Measurements from ENCODE around the gene OSTN.

The OSTN gene

DNA sequence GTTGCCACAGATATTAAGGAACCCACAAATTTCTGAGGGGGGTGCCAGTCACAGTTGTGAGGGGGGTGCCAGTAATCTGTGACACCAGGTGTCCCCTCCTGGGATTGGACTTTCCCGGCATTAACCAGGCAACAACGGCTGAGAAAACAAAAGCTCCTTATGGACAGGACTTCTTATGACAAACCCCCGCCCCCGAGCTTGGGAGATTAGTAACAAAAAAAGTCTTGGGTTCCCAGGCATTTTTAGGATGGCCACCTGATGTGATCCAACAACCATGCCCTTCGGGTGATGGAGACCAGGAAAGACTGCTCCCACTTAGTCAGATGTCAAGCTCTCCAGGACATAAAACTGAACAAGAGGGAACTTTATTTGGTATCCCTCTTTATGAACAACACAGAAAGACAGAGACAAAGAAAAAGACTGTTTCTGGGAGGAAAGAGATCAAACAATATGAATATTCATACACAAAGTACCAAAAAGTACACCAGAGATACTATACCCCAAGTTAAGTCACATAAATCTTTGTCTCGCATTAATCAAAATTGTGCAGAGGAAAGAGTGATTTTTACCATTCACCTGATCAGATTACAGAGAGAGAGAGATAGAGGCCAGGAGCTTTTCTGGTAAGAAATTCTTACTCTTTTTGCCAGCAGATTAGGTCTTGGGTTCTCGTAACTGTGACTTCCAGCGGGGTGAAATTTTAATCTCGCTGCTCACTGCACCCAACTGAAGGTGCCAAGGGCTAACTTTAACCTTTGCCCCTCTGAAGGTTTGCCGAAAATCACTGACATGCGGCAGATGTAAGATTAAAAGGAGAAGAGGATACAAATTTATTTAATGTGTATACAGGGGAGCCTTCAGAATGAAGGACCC lies 61.6 kb downstream of the OSTN start:
- WGBS (ENCODE audit: extremely low coverage, insufficient coverage, low lambda C conversion rate) = no CpG with 5 or more reads among the region's 11 CpGs
- no peak overlapping the region for H2BK120ac ChIP-seq (ENCODE audit: low read depth, low read length)
- H4K8ac ChIP-seq (ENCODE audit: low read depth, low read length) = no peak overlapping the region
- H3K36me3 ChIP-seq (ENCODE audit: control insufficient read depth, insufficient read depth, low read length) = no peaks in the 10 kb centered on the region
- DNase-seq = no peak
- no peak overlapping the region for H3K56ac ChIP-seq (ENCODE audit: low read length)
- no peaks in the 10 kb centered on the region for H3K79me2 ChIP-seq (ENCODE audit: control insufficient read depth, insufficient read depth, low read length)
- H3K4me3 ChIP-seq (ENCODE audit: low read length) = no peak overlapping the region
- peak overlapping the region; percentile 8 for H3K18ac ChIP-seq (ENCODE audit: low read length)
- H4K5ac ChIP-seq (ENCODE audit: low read length) = no peak overlapping the region
- H3K27me3 ChIP-seq (ENCODE audit: insufficient read depth, low read length, poor library complexity) = no peaks in the 10 kb centered on the region
- H3K9ac ChIP-seq (ENCODE audit: low read length) = no peak overlapping the region
- no peaks in the 10 kb centered on the region for H3K4me1 ChIP-seq (ENCODE audit: control insufficient read depth, low read depth, low read length)
- no peak overlapping the region for H2AK5ac ChIP-seq (ENCODE audit: low read length)
- H2BK5ac ChIP-seq (ENCODE audit: low read length) = no peak overlapping the region
- no peak overlapping the region for H2BK15ac ChIP-seq (replicated peaks; ENCODE audit: low read depth)
- H3K4ac ChIP-seq (ENCODE audit: low read depth, low read length) = peak overlapping the region; percentile 55
- no peak overlapping the region for H3K27ac ChIP-seq (ENCODE audit: low read depth, low read length)
- H3K79me1 ChIP-seq (ENCODE audit: low read length) = no peaks in the 10 kb centered on the region
- H3K23ac ChIP-seq (ENCODE audit: low read length) = no peak overlapping the region
- no peak overlapping the region for H3K4me2 ChIP-seq (ENCODE audit: low read length)

DNA sequence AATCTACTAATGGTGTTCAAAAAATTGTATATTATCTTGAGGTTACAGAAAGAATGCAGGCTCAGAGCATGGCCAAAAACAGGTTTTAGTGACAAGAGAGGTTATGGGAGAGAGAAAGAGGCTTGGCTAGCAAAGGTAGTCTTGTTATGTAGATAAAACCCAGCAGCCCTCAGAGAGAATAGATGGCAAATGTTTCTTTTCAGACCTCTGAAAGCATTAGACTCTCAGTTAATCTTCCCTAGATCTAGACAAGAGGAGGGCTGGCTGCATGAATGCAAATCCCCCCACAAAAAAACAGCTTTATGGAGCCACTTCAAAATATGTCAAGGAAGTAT lies 62.2 kb downstream of the OSTN start:
- Histone ChIP-seq H4K8ac (ENCODE audit: low read depth, low read length) (no peak overlapping the region), H3K79me1 (ENCODE audit: low read length) (no peaks in the 10 kb centered on the region), H3K36me3 (ENCODE audit: control insufficient read depth, insufficient read depth, low read length) (no peaks in the 10 kb centered on the region), H2BK15ac (replicated peaks; ENCODE audit: low read depth) (no peak overlapping the region), H2AK5ac (ENCODE audit: low read length) (no peak overlapping the region), H4K5ac (ENCODE audit: low read length) (no peak overlapping the region), H3K9ac (ENCODE audit: low read length) (no peak overlapping the region), H3K4me1 (ENCODE audit: control insufficient read depth, low read depth, low read length) (no peaks in the 10 kb centered on the region), H3K18ac (ENCODE audit: low read length) (no peak overlapping the region), H3K27ac (ENCODE audit: low read depth, low read length) (no peak overlapping the region), H3K4me2 (ENCODE audit: low read length) (no peak overlapping the region), H2BK120ac (ENCODE audit: low read depth, low read length) (no peak overlapping the region), H3K4me3 (ENCODE audit: low read length) (no peak overlapping the region), H3K23ac (ENCODE audit: low read length) (no peak overlapping the region), H2BK5ac (ENCODE audit: low read length) (no peak overlapping the region), H3K56ac (ENCODE audit: low read length) (no peak overlapping the region), H3K4ac (ENCODE audit: low read depth, low read length) (no peak overlapping the region), H3K27me3 (ENCODE audit: insufficient read depth, low read length, poor library complexity) (no peaks in the 10 kb centered on the region), H3K79me2 (ENCODE audit: control insufficient read depth, insufficient read depth, low read length) (no peaks in the 10 kb centered on the region)
- DNase-seq = no peak

DNA sequence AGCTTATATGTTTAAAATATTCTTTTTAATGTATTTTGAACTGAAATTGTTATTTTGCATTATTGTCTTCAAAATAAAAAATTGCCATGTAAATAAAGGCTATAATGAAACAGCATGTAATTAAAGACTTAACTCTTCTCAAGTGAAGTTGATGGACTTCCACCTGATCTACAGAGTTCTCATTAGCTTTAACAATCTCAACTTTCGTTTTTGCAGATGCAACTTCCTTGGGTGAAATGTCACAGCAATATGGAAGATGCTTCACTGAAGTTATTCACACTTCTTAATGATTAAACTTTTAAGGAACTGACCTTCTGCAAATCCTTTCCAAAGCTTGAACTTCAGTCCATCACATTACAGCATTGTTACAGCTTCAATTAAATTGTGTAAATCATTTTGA lies 63.6 kb downstream of the OSTN start:
- no CpG with 5 or more reads among the region's 1 CpG for WGBS (ENCODE audit: extremely low coverage, insufficient coverage, low lambda C conversion rate)
- Histone ChIP-seq H3K79me1 (ENCODE audit: low read length) (no peaks in the 10 kb centered on the region), H2BK5ac (ENCODE audit: low read length) (no peak overlapping the region), H3K4ac (ENCODE audit: low read depth, low read length) (no peak overlapping the region), H3K23ac (ENCODE audit: low read length) (no peak overlapping the region), H3K79me2 (ENCODE audit: control insufficient read depth, insufficient read depth, low read length) (no peaks in the 10 kb centered on the region), H3K27me3 (ENCODE audit: insufficient read depth, low read length, poor library complexity) (no peaks in the 10 kb centered on the region), H4K5ac (ENCODE audit: low read length) (no peak overlapping the region), H3K27ac (ENCODE audit: low read depth, low read length) (no peak overlapping the region), H3K9ac (ENCODE audit: low read length) (no peak overlapping the region), H3K4me2 (ENCODE audit: low read length) (no peak overlapping the region), H2AK5ac (ENCODE audit: low read length) (no peak overlapping the region), H2BK120ac (ENCODE audit: low read depth, low read length) (no peak overlapping the region), H4K8ac (ENCODE audit: low read depth, low read length) (no peak overlapping the region), H2BK15ac (replicated peaks; ENCODE audit: low read depth) (no peak overlapping the region), H3K4me3 (ENCODE audit: low read length) (no peak overlapping the region), H3K18ac (ENCODE audit: low read length) (no peak overlapping the region), H3K56ac (ENCODE audit: low read length) (no peak overlapping the region), H3K36me3 (ENCODE audit: control insufficient read depth, insufficient read depth, low read length) (no peaks in the 10 kb centered on the region), H3K4me1 (ENCODE audit: control insufficient read depth, low read depth, low read length) (no peaks in the 10 kb centered on the region)
- no peak for DNase-seq

DNA sequence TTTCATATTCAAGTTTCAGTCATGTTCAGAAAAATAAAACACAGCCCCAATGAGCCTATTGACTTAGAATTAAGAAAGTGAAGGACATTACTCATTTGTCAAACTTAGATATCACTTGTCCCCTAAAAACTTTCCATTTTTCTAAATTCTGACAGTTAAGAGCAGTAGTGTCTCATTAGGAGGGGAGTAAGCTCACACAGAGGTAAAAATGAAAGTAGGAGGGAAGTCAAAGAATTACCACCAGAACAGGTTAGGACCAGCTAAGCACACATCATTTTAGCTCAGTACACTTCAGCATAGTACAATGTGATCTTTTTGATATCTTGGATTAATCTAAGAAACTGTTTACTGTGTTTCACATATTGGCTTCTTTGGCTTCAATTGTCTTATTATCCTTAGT lies 64.3 kb downstream of the OSTN start:
- no peak for DNase-seq
- no peak overlapping the region for H3K4ac ChIP-seq (ENCODE audit: low read depth, low read length)
- H4K5ac ChIP-seq (ENCODE audit: low read length) = no peak overlapping the region
- no peak overlapping the region for H2BK120ac ChIP-seq (ENCODE audit: low read depth, low read length)
- no peak overlapping the region for H3K18ac ChIP-seq (ENCODE audit: low read length)
- H3K79me1 ChIP-seq (ENCODE audit: low read length) = no peaks in the 10 kb centered on the region
- H3K4me3 ChIP-seq (ENCODE audit: low read length) = no peak overlapping the region
- no peak overlapping the region for H3K56ac ChIP-seq (ENCODE audit: low read length)
- H3K4me1 ChIP-seq (ENCODE audit: control insufficient read depth, low read depth, low read length) = no peaks in the 10 kb centered on the region
- no peak overlapping the region for H4K8ac ChIP-seq (ENCODE audit: low read depth, low read length)
- H2AK5ac ChIP-seq (ENCODE audit: low read length) = no peak overlapping the region
- no peak overlapping the region for H3K9ac ChIP-seq (ENCODE audit: low read length)
- H3K4me2 ChIP-seq (ENCODE audit: low read length) = no peak overlapping the region
- H3K27me3 ChIP-seq (ENCODE audit: insufficient read depth, low read length, poor library complexity) = no peaks in the 10 kb centered on the region
- H2BK5ac ChIP-seq (ENCODE audit: low read length) = no peak overlapping the region
- no peaks in the 10 kb centered on the region for H3K36me3 ChIP-seq (ENCODE audit: control insufficient read depth, insufficient read depth, low read length)
- H2BK15ac ChIP-seq (replicated peaks; ENCODE audit: low read depth) = no peak overlapping the region
- H3K27ac ChIP-seq (ENCODE audit: low read depth, low read length) = no peak overlapping the region
- no peaks in the 10 kb centered on the region for H3K79me2 ChIP-seq (ENCODE audit: control insufficient read depth, insufficient read depth, low read length)
- no peak overlapping the region for H3K23ac ChIP-seq (ENCODE audit: low read length)

DNA sequence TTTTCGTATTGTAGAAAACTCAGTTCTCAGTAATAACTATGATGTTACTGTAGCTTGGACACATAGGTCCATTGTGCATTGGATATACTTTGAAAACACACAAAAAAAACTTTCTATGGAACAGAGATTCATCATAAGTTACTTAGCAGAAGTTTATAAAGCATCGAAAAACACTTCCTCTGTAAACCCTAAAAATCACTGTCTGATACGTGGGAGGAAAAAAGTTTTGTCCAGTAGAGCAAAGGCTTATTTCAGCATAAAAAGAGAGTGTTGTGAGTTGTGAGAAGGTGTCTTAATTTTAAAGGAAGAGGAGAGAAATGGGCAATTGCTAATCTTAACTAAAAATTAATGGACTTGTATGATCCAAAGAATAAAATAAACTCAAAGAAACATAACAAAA lies 64.8 kb downstream of the OSTN start:
- Histone ChIP-seq H2BK5ac (ENCODE audit: low read length) (no peak overlapping the region), H2AK5ac (ENCODE audit: low read length) (no peak overlapping the region), H3K4me3 (ENCODE audit: low read length) (no peak overlapping the region), H3K18ac (ENCODE audit: low read length) (no peak overlapping the region), H4K8ac (ENCODE audit: low read depth, low read length) (no peak overlapping the region), H3K4ac (ENCODE audit: low read depth, low read length) (no peak overlapping the region), H3K4me1 (ENCODE audit: control insufficient read depth, low read depth, low read length) (no peaks in the 10 kb centered on the region), H3K27ac (ENCODE audit: low read depth, low read length) (no peak overlapping the region), H3K56ac (ENCODE audit: low read length) (no peak overlapping the region), H3K27me3 (ENCODE audit: insufficient read depth, low read length, poor library complexity) (no peaks in the 10 kb centered on the region), H3K79me2 (ENCODE audit: control insufficient read depth, insufficient read depth, low read length) (no peaks in the 10 kb centered on the region), H2BK15ac (replicated peaks; ENCODE audit: low read depth) (no peak overlapping the region), H3K36me3 (ENCODE audit: control insufficient read depth, insufficient read depth, low read length) (no peaks in the 10 kb centered on the region), H4K5ac (ENCODE audit: low read length) (no peak overlapping the region), H3K23ac (ENCODE audit: low read length) (no peak overlapping the region), H2BK120ac (ENCODE audit: low read depth, low read length) (no peak overlapping the region), H3K79me1 (ENCODE audit: low read length) (no peaks in the 10 kb centered on the region), H3K9ac (ENCODE audit: low read length) (no peak overlapping the region), H3K4me2 (ENCODE audit: low read length) (no peak overlapping the region)
- no CpG with 5 or more reads among the region's 3 CpGs for WGBS (ENCODE audit: extremely low coverage, insufficient coverage, low lambda C conversion rate)
- no peak for DNase-seq

DNA sequence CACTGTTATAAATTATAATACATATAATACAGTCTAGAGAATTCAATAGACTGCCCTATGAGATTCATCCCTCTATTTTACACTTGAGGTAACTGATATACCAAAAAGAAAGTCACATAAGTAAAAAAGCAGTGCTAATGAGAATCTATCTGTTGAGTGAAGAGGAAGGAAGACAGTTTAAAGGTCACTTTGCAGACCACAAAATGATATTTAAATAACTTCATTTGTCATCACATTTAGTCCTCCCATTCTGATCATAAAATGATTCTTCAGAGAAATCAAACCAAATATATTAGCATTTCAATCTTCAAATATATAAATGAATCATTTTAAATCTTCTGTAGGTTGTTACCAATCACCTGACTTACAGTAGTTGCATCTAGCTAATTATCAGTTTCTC lies 69.7 kb downstream of the OSTN start:
- H2AK5ac ChIP-seq (ENCODE audit: low read length) = no peak overlapping the region
- H3K27me3 ChIP-seq (ENCODE audit: insufficient read depth, low read length, poor library complexity) = no peaks in the 10 kb centered on the region
- no peak overlapping the region for H2BK120ac ChIP-seq (ENCODE audit: low read depth, low read length)
- no peaks in the 10 kb centered on the region for H3K4me1 ChIP-seq (ENCODE audit: control insufficient read depth, low read depth, low read length)
- H3K79me1 ChIP-seq (ENCODE audit: low read length) = no peaks in the 10 kb centered on the region
- no peak overlapping the region for H3K4me3 ChIP-seq (ENCODE audit: low read length)
- H2BK15ac ChIP-seq (replicated peaks; ENCODE audit: low read depth) = no peak overlapping the region
- no peak for DNase-seq
- no peak overlapping the region for H3K4me2 ChIP-seq (ENCODE audit: low read length)
- no peak overlapping the region for H3K9ac ChIP-seq (ENCODE audit: low read length)
- no peak overlapping the region for H4K5ac ChIP-seq (ENCODE audit: low read length)
- H3K18ac ChIP-seq (ENCODE audit: low read length) = no peak overlapping the region
- no peak overlapping the region for H3K56ac ChIP-seq (ENCODE audit: low read length)
- no peak overlapping the region for H2BK5ac ChIP-seq (ENCODE audit: low read length)
- H3K23ac ChIP-seq (ENCODE audit: low read length) = no peak overlapping the region
- no peak overlapping the region for H3K27ac ChIP-seq (ENCODE audit: low read depth, low read length)
- no peaks in the 10 kb centered on the region for H3K36me3 ChIP-seq (ENCODE audit: control insufficient read depth, insufficient read depth, low read length)
- H3K79me2 ChIP-seq (ENCODE audit: control insufficient read depth, insufficient read depth, low read length) = no peaks in the 10 kb centered on the region
- H4K8ac ChIP-seq (ENCODE audit: low read depth, low read length) = no peak overlapping the region
- no peak overlapping the region for H3K4ac ChIP-seq (ENCODE audit: low read depth, low read length)
